K562 (cell line): ENCODE results near the gene PPOX. TPM values are rescaled to one million over a fixed set of nuclear protein-coding genes. Genes with fewer than 3 reads are reported as not detected.
A peak's percentile ranks its signal among the peaks of the same experiment; 100 is the strongest.

ENCODE experiments used
- ATAC-seq: fragments of 200-7000 bp; cut with Tn5 transposase; 3 replicates; pipeline ENCODE4 v1.9.1; 2020; ENCODE audit warnings: moderate library complexity
- BruUV-seq: library from RNA; stranded (reverse); fragments of 400-500 nt; replicated peaks from 2 replicates; lab custom pipeline; 2021; lab: Mats Ljungman, UMichigan
- CTCF ChIA-PET: fragments of 300-600 bp; formaldehyde crosslinking; extraction: SDS; loops from one replicate; lab custom pipeline; 2021; ENCODE audit warnings: low intra/inter-chr PET ratio; lab: Yijun Ruan, JAX
- POLR2A ChIA-PET: fragments of 300-600, 350-650 bp; sonication (Branson Sonifier 250); formaldehyde crosslinking; extraction: SDS; loops from one replicate; lab custom pipeline; 2021; ENCODE audit warnings: antibody characterized with exemption, inconsistent platforms; lab: Yijun Ruan, JAX
- DNase-seq, 4 experiments: peaks; one replicate each; pipeline versions ENCODE4 v3.0.0 to v3.0.0-alpha.2; 2011 to 2018; ENCODE audit warnings: low spot score in 3 of 4, mixed read lengths in 3 of 4; ENCODE audit errors: extremely low read depth in 1 of 4
- FAIRE-seq: peaks from 2 replicates; lab custom pipeline; 2011; peaks lifted over from hg19 to GRCh38; lab: Jason Lieb, UNC
- H2AFZ ChIP-seq: 2 replicates; pipeline ENCODE4 v1.6.0; 2011; ENCODE audit warnings: low read depth, low read length, control low read depth, inconsistent platforms
- H3K27ac ChIP-seq: fragments of 200-600 bp; 3 replicates; pipeline ENCODE4 v1.8.0; 2011; ENCODE audit warnings: low read depth, mild to moderate bottlenecking, control low read depth, inconsistent platforms, low read length, moderate library complexity, mixed read lengths; ENCODE audit errors: extremely low read depth
- H3K27me3 ChIP-seq, 2 experiments: fragments of 300-600 bp in 1 of 2; 2 replicates in 1 of 2; 3 replicates in 1 of 2; pipeline versions ENCODE4 v1.6.0 to v1.8.0; 2011; ENCODE audit warnings: inconsistent platforms in 2 of 2, low read length in 2 of 2, mild to moderate bottlenecking in 1 of 2, mixed read lengths in 1 of 2, moderate library complexity in 1 of 2; ENCODE audit not compliant: control insufficient read depth in 2 of 2, insufficient read depth in 2 of 2
- H3K36me3 ChIP-seq: fragments of 300-600 bp; 3 replicates; pipeline ENCODE4 v1.8.0; 2011; ENCODE audit warnings: mild to moderate bottlenecking, low read length, inconsistent platforms; ENCODE audit not compliant: control insufficient read depth, insufficient read depth
- H3K4me1 ChIP-seq, 2 experiments: fragments of 200-600 bp in 1 of 2; replicated peaks in 1 of 2; 2 replicates in 1 of 2; 3 replicates in 1 of 2; pipeline versions ENCODE4 v1.5.1 to v1.8.0; 2011; ENCODE audit warnings: inconsistent platforms in 2 of 2, low read length in 2 of 2, mild to moderate bottlenecking in 1 of 2, mixed read lengths in 1 of 2, moderate library complexity in 1 of 2; ENCODE audit not compliant: control insufficient read depth in 2 of 2, insufficient read depth in 2 of 2
- H3K4me2 ChIP-seq: 2 replicates; pipeline ENCODE4 v1.6.1; 2011; ENCODE audit warnings: low read length, control low read depth, inconsistent platforms, mixed read lengths; ENCODE audit not compliant: insufficient read depth
- H3K4me3 ChIP-seq: fragments of 200-600 bp; sonication (generic), shearing (Covaris generic); 2 replicates; pipeline ENCODE4 v1.5.1; 2016; ENCODE audit warnings: control low read depth, inconsistent platforms
- H3K79me2 ChIP-seq: fragments of 200-600 bp; 3 replicates; pipeline ENCODE4 v1.8.0; 2011; ENCODE audit warnings: low read length, inconsistent platforms; ENCODE audit not compliant: control insufficient read depth, insufficient read depth
- H3K9ac ChIP-seq, 2 experiments: 2 replicates each; pipeline versions ENCODE4 v1.6.0 to v1.6.1; 2011; ENCODE audit warnings: low read depth in 2 of 2, low read length in 2 of 2, control low read depth in 1 of 2, inconsistent platforms in 1 of 2, mild to moderate bottlenecking in 1 of 2, mixed read lengths in 1 of 2; ENCODE audit not compliant: insufficient read depth in 1 of 2
- H3K9me1 ChIP-seq: one replicate; pipeline ENCODE4 v1.6.0; 2011; ENCODE audit warnings: inconsistent platforms, mild to moderate bottlenecking, low read length, moderate library complexity; ENCODE audit not compliant: control insufficient read depth, insufficient read depth
- H3K9me3 ChIP-seq: replicated peaks from 2 replicates; pipeline ENCODE4 v1.5.1; 2011; ENCODE audit warnings: low read depth, low read length, inconsistent platforms; ENCODE audit not compliant: control insufficient read depth, insufficient read depth
- H4K20me1 ChIP-seq: replicated peaks from 2 replicates; pipeline ENCODE4 v1.6.1; 2011; ENCODE audit warnings: low read length, inconsistent platforms, mixed read lengths; ENCODE audit not compliant: control insufficient read depth, insufficient read depth
- ZBTB7A ChIP-seq: IDR thresholded peaks from 2 replicates; pipeline ENCODE4 v1.6.1; 2011; ENCODE audit warnings: low read depth, mild to moderate bottlenecking, low read length, moderate library complexity, borderline replicate concordance; ENCODE audit not compliant: control insufficient read depth
- WGBS: fragments of 100-300 bp; shearing (Covaris generic); methylation state at CpG from one replicate; pipeline ENCODE4 v1.1.6; 2016; ENCODE audit warnings: low coverage, mixed read lengths; ENCODE audit not compliant: insufficient coverage; ENCODE audit errors: missing lambda C conversion rate; 5-methylcytosine and 5-hydroxymethylcytosine counted together
- in situ Hi-C: fragments of 300-500 bp; cut with MboI; formaldehyde crosslinking; loops from 4 replicates; pipeline ENCODE4 v1.15.0; 2018; ENCODE audit warnings: inconsistent platforms, mixed read lengths
- intact Hi-C: fragments of 100-400 bp; cut with micrococcal nuclease; formaldehyde crosslinking; loops from 2 replicates; pipeline ENCODE4 v1.14.2; 2022
- polyA plus RNA-seq, 8 experiments: library from polyadenylated mRNA; depleted of rRNA in 4 of 8; stranded (reverse) in 5 of 8; unstranded in 3 of 8; fragments of >200 nt; fragmentation: Nextera tagmentation in 2 of 8; fragmentation: Illumina TruSeq in 1 of 8; extraction: Ambion mirVana in 2 of 8; extraction: Trizol in 1 of 8; gene quantifications; 2 replicates each; pipeline versions ENCODE4 v1.2.1 to v1.2.3, GENCODE V29; 2011 to 2014; ENCODE audit warnings: inconsistent platforms in 1 of 8, missing spikeins in 1 of 8
- total RNA-seq, 7 experiments: library from RNA; depleted of rRNA in 6 of 7; stranded (reverse); fragments of >200 nt in 6 of 7; fragmentation: Illumina TruSeq in 2 of 7; extraction: Trizol in 2 of 7; gene quantifications; 2 replicates each; pipeline versions ENCODE4 v1.2.1 to v1.2.3, GENCODE V29; 2011 to 2021; ENCODE audit warnings: low replicate concordance in 1 of 7
- TF ChIP-seq, protein P1 (sequence below): IDR thresholded peaks from 2 replicates; pipeline ENCODE4 v1.6.1; 2012; ENCODE audit warnings: low read depth, low read length, improper control_type of control experiment, borderline replicate concordance

PPOX gene
- total and polyA plus RNA-seq, 9 of the 15 experiments (the other 6 are each of a cell fraction or from before 2014, with no cell fraction given) = 17.0 to 57.1 (median 38.9) TPM

DNA sequence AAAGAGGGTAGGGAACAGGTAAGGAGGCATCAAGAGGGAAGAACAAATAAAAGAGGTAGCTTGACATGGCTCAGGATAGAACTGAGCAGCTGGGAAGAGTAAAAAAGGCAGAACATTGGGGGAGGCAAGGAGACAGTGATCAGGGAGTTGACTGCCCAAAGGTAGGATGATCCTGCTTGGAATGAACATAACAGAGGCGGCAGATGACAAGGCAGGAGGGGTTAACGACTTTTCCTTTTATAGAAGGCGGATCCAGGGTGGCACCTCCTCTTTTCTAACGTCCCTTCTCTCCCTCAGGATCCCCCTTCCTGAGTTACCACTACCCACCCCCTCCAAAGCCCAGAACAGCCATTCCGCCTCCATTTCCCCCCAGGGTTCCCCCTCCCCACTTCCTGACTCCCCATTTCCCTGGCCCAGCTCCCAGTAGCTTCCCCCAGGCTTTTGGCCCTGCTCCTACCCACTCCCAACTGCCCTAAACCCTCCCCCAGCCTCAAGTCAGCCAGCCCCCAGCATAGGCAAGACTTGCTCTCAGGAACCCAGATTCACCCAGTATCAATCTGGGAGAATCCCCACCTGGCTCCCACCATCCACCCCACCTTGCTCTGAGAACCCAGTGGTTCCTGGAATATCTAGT, 33.4 kb downstream of the PPOX start:
- Histone ChIP-seq H3K9me3 (no peaks in the 10 kb centered on the region), H3K79me2 (peaks cover 27% of the 10 kb centered on the region), H3K9ac (peak overlapping the region; percentile 83 to 85; a peak in 3 of 4 replicates), H3K4me1 (peaks cover 59 to 68% of the 10 kb centered on the region in 2 experiments), H3K27ac (peak overlapping the region; percentile 99), H3K4me3 (no peak overlapping the region), H3K27me3 (no peaks in the 10 kb centered on the region), H3K9me1 (no peaks in the 10 kb centered on the region), H2AFZ (peak overlapping the region; percentile 97), H4K20me1 (no peaks in the 10 kb centered on the region), H3K4me2 (peak overlapping the region; percentile 97), H3K36me3 (peaks cover 15% of the 10 kb centered on the region; the same call in 2 of the 3 replicates)
- BruUV-seq = no TSS peak
- 24% methylated on average over 4 of the region's 5 CpGs for WGBS
- peak; percentile 13; the same call in 1 of the 2 replicates for TF ChIP-seq ZBTB7A
- TF ChIP-seq, protein P1, sequence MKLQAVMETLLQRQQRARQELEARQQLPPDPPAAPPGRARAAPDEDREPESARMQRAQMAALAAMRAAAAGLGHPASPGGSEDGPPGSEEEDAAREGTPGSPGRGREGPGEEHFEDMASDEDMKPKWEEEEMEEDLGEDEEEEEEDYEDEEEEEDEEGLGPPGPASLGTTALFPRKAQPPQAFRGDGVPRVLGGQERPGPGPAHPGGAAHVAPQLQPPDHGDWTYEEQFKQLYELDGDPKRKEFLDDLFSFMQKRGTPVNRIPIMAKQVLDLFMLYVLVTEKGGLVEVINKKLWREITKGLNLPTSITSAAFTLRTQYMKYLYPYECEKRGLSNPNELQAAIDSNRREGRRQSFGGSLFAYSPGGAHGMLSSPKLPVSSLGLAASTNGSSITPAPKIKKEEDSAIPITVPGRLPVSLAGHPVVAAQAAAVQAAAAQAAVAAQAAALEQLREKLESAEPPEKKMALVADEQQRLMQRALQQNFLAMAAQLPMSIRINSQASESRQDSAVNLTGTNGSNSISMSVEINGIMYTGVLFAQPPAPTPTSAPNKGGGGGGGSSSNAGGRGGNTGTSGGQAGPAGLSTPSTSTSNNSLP = no peak
- intact Hi-C loops = loop anchor here (5.0 kb wide), 1 partner anchor 108 kb away; the partner anchor contains the start of gene MPZ
- ChIA-PET POLR2A (interaction anchor here (0.8 to 1.4 kb wide), 4 partner anchors 13 to 189 kb away, joined by 3 to 5 read pairs (median 4); partner anchors contain the start of gene DEDD), CTCF (no interaction called here)
- FAIRE-seq (no peak), DNase-seq (peak in 1 of 4 experiments; percentile 16), ATAC-seq (no peak)
- in situ Hi-C loops = no loop called here
